Naive thymus-derived CD4-positive, alpha-beta T cell (primary cell): ENCODE results near the gene OPA1. TPM values are rescaled to one million over a fixed set of nuclear protein-coding genes. Genes with fewer than 3 reads are reported as not detected.

Experiments
- polyA plus RNA-seq, 2 donors: library from polyadenylated mRNA; unstranded; fragments of 300-500 nt; fragmentation: Illumina TruSeq; gene quantifications; one replicate each; pipeline ENCODE4 v1.2.3, GENCODE V29; 2021
- total RNA-seq, 6 experiments: library from RNA in 5 of 6; stranded (reverse) in 5 of 6; gene quantifications; 1 replicate in 5 of 6; 2 replicates in 1 of 6; pipeline ENCODE4 v1.2.3 and lab custom pipeline; 2021 to 2026

OPA1 gene
- total and polyA plus RNA-seq, 7 experiments from 2014 or later: 22.9 to 70.0 (median 53.4) TPM

Other genes with a start within 250 kb of the OPA1 start
- gene ATP13A5, start 214.5 kb upstream of the OPA1 start, total RNA-seq: not detected
- gene ATP13A5, start 214.5 kb upstream of the OPA1 start, polyA plus RNA-seq: not detected
- gene ATP13A4, start 38.3 kb upstream of the OPA1 start, total RNA-seq: 1 to 10 TPM in 4 of 5 experiments, under 1 TPM in 1; 0.78 to 3.3 (median 1.6) TPM
- under 1 TPM in 1 of 2 donors, not detected in 1; 0.12 TPM for gene ATP13A4, start 38.3 kb upstream of the OPA1 start, polyA plus RNA-seq